Ascending aorta (tissue), 2 donors: ENCODE measurements around the gene ALG11. TPM values are rescaled to one million over a fixed set of nuclear protein-coding genes. Genes with fewer than 3 reads are reported as not detected.
"Not testable (repeated sequence)": the region's sequence is repeated elsewhere in the genome, so short reads cannot be mapped to it uniquely, and the experiment has no call there.

Experiments
- DNase-seq, 2 donors: peaks; one replicate each; pipeline ENCODE4 v3.0.0-alpha.2; 2019; ENCODE audit warnings: low spot score in 2 of 2
- H3K27ac ChIP-seq, 2 donors: fragments of 200-600 bp; sonication (generic); one replicate each; pipeline ENCODE4 v1.5.1; 2016 to 2017; ENCODE audit warnings: mild to moderate bottlenecking in 1 of 2
- H3K27me3 ChIP-seq: fragments of 200-600 bp; sonication (generic); one replicate; pipeline ENCODE4 v1.5.1; 2017
- H3K36me3 ChIP-seq, 2 donors: fragments of 200-600 bp; sonication (generic); one replicate each; pipeline ENCODE4 v1.5.1; 2016
- H3K4me1 ChIP-seq, 2 donors: fragments of 200-600 bp; sonication (generic); one replicate each; pipeline ENCODE4 v1.5.1; 2016 to 2017; ENCODE audit warnings: mild to moderate bottlenecking in 1 of 2
- H3K4me3 ChIP-seq, 2 donors: fragments of 200-600 bp; sonication (generic); one replicate each; pipeline ENCODE4 v1.5.1; 2016 to 2017; ENCODE audit warnings: mild to moderate bottlenecking in 1 of 2
- H3K9me3 ChIP-seq, 2 donors: fragments of 200-600 bp; sonication (generic); one replicate each; pipeline ENCODE4 v1.5.1; 2016
- intact Hi-C: fragments of 100-400 bp; cut with DNase I; formaldehyde crosslinking; loops from one replicate; pipeline ENCODE4 v1.15.1; 2023
- total RNA-seq: library from RNA; depleted of rRNA; stranded (reverse); fragments of >200 nt; gene quantifications from one replicate; pipeline ENCODE4 v1.1.0, GENCODE V29; 2016
- TF ChIP-seq, protein P1 (sequence below), 3 experiments: fragments of 200-600 bp in 2 of 3; fragments of 450-650 bp in 1 of 3; sonication (generic) in 2 of 3; IDR thresholded peaks; one replicate each; pipeline ENCODE4 v1.5.1; 2016 to 2019; ENCODE audit warnings: antibody characterized with exemption in 3 of 3, mild to moderate bottlenecking in 1 of 3, moderate library complexity in 1 of 3

Gene ALG11
- total RNA-seq, 1 donor from 2014 or later = 13.6 TPM

DNA sequence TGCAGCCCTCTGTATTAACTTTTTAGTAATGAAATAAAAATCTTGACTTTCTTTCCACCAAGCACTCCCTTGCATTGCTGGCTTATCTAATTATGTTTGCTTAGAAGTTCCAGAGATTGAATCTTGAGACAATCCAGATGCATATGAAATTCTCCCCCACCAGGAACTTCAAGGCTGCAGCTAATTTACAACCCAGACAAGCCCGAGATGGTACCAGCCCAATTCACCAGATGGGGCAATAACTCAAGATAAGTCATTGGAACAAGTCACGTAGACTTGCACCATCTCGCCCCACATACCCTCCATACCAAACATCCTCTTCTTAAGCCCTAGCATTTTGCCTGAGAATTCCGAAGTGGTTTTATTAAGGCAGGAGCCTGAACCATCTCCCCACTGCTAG, 41.3 kb downstream of the ALG11 start:
- Histone ChIP-seq H3K9me3 (peaks cover 0 to 14% of the 10 kb centered on the region in 2 donors), H3K4me1 (no peaks in the 10 kb centered on the region), H3K27ac (no peak overlapping the region), H3K27me3 (no peaks in the 10 kb centered on the region), H3K36me3 (no peaks in the 10 kb centered on the region), H3K4me3 (no peak overlapping the region)
- intact Hi-C loops = no loop called here
- no peak for DNase-seq
- TF ChIP-seq, protein P1, sequence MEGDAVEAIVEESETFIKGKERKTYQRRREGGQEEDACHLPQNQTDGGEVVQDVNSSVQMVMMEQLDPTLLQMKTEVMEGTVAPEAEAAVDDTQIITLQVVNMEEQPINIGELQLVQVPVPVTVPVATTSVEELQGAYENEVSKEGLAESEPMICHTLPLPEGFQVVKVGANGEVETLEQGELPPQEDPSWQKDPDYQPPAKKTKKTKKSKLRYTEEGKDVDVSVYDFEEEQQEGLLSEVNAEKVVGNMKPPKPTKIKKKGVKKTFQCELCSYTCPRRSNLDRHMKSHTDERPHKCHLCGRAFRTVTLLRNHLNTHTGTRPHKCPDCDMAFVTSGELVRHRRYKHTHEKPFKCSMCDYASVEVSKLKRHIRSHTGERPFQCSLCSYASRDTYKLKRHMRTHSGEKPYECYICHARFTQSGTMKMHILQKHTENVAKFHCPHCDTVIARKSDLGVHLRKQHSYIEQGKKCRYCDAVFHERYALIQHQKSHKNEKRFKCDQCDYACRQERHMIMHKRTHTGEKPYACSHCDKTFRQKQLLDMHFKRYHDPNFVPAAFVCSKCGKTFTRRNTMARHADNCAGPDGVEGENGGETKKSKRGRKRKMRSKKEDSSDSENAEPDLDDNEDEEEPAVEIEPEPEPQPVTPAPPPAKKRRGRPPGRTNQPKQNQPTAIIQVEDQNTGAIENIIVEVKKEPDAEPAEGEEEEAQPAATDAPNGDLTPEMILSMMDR (IDR thresholded peaks at IDR 0.05) = no peak

- H3K27me3 ChIP-seq, H3K27ac ChIP-seq, DNase-seq, H3K4me1 ChIP-seq, H3K9me3 ChIP-seq, intact Hi-C loops, H3K36me3 ChIP-seq, H3K4me3 ChIP-seq: not testable (repeated sequence)
Observed at GRCh38 chr13:52061064-52061463, 48.9 kb downstream of the ALG11 start.

DNA sequence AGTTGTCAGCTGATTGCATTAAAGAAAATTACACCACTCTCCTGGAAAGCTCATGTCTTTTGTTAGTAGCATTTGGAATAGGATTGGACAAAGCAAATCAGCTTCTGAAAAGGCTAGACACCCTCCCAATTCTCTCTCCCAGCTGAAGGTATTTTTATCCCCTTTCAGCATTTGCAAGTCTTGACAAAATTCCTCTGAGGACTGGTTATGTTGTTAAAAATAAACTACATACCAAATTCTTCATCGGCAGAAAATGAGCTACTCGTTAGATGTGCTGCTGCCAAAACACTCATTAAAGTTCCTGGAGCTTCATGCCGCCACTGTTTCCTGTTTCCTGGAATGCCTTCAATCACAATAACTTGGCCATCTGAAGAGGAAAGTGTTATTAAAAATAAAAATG, 49.4 kb downstream of the ALG11 start:
- H3K4me3 ChIP-seq = no peak overlapping the region
- no peak overlapping the region for H3K27ac ChIP-seq

GRCh38 chr13:52067237-52067636, 55.0 kb downstream of the ALG11 start:
- Histone ChIP-seq H3K27me3 (no peaks in the 10 kb centered on the region), H3K4me1 (no peaks in the 10 kb centered on the region), H3K27ac (no peak overlapping the region), H3K4me3 (no peak overlapping the region), H3K9me3 (peaks cover 16 to 30% of the 10 kb centered on the region in 2 donors), H3K36me3 (no peaks in the 10 kb centered on the region)
- TF ChIP-seq, protein P1 (IDR thresholded peaks at IDR 0.05) = no peak
- DNase-seq = no peak
- intact Hi-C loops = no loop called here

More for the DNA sequence above, 49.4 kb downstream of the ALG11 start:
- TF ChIP-seq, protein P1 (IDR thresholded peaks at IDR 0.05) = no peak
- no peak for DNase-seq
- no peaks in the 10 kb centered on the region for H3K36me3 ChIP-seq
- intact Hi-C loops = no loop called here
- H3K4me1 ChIP-seq = peaks cover 0 to 6% of the 10 kb centered on the region in 2 donors
- peaks cover 0 to 11% of the 10 kb centered on the region in 2 donors for H3K9me3 ChIP-seq
- no peaks in the 10 kb centered on the region for H3K27me3 ChIP-seq

DNA sequence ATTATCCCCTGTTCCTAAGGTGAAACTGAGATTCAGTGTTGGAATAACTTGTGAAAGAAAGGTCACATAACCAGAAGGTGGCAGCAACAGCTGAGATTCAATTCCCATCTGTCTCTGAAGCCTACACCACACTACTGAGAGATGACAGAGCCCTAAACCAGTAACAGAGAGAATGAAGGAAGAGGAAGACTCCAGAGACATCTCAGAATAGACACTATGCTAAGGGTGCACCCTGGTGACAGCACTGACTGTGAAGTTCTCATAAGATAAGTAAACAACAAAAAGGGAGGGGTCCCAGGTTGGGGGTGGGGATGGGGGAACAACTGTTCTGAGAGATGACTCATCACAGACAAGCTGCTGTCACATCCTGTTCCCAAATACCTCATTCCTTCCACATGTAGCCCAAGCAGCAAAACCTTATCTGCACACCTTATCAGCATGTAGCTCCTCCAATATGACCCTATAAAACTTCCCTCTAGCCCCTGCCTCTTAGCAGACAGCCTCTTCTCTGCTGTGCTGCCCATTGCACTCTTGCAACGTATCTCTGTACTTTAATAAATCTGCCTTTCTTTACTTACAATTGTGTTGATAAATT, 58.8 kb downstream of the ALG11 start:
- no peaks in the 10 kb centered on the region for H3K36me3 ChIP-seq
- H3K27ac ChIP-seq = no peak overlapping the region
- TF ChIP-seq, protein P1 (IDR thresholded peaks at IDR 0.05) = no peak
- intact Hi-C loops = no loop called here
- no peak for DNase-seq
- H3K9me3 ChIP-seq = peaks cover 16 to 24% of the 10 kb centered on the region in 2 donors
- H3K27me3 ChIP-seq = no peaks in the 10 kb centered on the region
- no peaks in the 10 kb centered on the region for H3K4me1 ChIP-seq
- no peak overlapping the region for H3K4me3 ChIP-seq

Other genes starting within 250 kb of the ALG11 start
- 7.9 TPM for gene DHRS12, start 208.2 kb upstream of the ALG11 start, total RNA-seq
- not detected for gene TMEM272, start 167.2 kb upstream of the ALG11 start, total RNA-seq
- not detected for gene CCDC70, start 150.4 kb upstream of the ALG11 start, total RNA-seq
- 37.7 TPM for gene ATP7B, start 948 bp upstream of the ALG11 start, total RNA-seq
- gene UTP14C, start 12.3 kb downstream of the ALG11 start, total RNA-seq = 4.0 TPM
- not detected for gene NEK5, start 116.7 kb downstream of the ALG11 start, total RNA-seq
- gene NEK3, start 147.2 kb downstream of the ALG11 start, total RNA-seq = 4.7 TPM